Measurements from ENCODE around the gene CASKIN1.
"Not testable (repeated sequence)": the region's sequence is repeated elsewhere in the genome, so short reads cannot be mapped to it uniquely, and the experiment has no call there.

Gene CASKIN1, protein sequence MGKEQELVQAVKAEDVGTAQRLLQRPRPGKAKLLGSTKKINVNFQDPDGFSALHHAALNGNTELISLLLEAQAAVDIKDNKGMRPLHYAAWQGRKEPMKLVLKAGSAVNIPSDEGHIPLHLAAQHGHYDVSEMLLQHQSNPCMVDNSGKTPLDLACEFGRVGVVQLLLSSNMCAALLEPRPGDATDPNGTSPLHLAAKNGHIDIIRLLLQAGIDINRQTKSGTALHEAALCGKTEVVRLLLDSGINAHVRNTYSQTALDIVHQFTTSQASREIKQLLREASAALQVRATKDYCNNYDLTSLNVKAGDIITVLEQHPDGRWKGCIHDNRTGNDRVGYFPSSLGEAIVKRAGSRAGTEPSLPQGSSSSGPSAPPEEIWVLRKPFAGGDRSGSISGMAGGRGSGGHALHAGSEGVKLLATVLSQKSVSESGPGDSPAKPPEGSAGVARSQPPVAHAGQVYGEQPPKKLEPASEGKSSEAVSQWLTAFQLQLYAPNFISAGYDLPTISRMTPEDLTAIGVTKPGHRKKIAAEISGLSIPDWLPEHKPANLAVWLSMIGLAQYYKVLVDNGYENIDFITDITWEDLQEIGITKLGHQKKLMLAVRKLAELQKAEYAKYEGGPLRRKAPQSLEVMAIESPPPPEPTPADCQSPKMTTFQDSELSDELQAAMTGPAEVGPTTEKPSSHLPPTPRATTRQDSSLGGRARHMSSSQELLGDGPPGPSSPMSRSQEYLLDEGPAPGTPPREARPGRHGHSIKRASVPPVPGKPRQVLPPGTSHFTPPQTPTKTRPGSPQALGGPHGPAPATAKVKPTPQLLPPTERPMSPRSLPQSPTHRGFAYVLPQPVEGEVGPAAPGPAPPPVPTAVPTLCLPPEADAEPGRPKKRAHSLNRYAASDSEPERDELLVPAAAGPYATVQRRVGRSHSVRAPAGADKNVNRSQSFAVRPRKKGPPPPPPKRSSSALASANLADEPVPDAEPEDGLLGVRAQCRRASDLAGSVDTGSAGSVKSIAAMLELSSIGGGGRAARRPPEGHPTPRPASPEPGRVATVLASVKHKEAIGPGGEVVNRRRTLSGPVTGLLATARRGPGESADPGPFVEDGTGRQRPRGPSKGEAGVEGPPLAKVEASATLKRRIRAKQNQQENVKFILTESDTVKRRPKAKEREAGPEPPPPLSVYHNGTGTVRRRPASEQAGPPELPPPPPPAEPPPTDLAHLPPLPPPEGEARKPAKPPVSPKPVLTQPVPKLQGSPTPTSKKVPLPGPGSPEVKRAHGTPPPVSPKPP (N-terminal part only)

GRCh38 chr16:2196162-2196980 is at the start of gene CASKIN1:
TSS of gene CASKIN1 (minus strand) at chr16:2196605. CDS start at chr16:2196432, 173 bp downstream.
- DNase-seq (ENCODE audit: low read depth in 2 of 2): no peak

DNA sequence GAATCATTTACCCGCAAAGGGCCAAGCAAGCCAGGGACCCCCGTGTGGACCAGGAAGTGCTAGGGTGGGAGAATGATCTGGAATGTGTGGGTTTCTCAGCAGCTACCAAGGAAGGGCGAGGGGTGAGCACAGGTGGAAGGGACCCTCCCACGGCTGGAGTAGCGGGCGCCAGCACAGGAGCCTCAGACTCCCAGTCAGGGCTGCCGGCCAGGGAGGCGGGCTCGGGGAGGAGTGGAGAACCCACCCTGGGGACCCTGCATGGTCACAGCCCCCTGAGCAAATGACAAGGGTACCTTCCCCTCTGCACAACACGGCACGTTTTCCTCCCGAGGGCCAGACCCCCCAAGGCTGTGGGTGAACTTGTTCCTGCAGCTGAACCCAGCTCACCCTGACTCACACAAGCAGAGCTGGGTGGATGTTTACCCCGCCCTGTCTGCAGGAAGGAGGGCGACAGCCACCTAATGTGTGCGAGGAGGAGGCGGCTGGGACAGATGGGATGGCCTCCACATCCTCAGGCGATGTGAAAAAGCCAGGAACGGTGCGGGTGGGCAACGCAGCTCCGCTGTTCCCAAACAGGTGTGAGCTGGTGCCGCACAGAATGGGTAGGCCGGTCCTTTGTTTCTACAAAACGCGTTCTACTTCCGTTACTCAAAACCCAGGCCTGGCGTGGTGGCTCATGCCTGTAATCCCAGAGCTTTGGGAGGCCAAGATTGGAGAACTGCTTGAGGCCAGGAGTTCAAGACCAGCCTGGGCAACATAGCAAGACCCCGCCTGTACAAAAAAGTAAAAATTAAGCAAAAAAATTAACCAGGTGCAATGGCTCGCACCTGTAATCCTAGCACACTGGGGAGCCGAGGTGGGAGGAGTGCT is 48.8 kb upstream of the CASKIN1 start:
- no peak for DNase-seq (ENCODE audit: low read depth in 2 of 2)

- DNase-seq (ENCODE audit: low read depth in 2 of 2): no peak
Observed at GRCh38 chr16:2244301-2244700, 47.9 kb upstream of the CASKIN1 start.

- DNase-seq (ENCODE audit: low read depth in 2 of 2): no peak
Observed at GRCh38 chr16:2243781-2244180, 47.4 kb upstream of the CASKIN1 start.

DNA sequence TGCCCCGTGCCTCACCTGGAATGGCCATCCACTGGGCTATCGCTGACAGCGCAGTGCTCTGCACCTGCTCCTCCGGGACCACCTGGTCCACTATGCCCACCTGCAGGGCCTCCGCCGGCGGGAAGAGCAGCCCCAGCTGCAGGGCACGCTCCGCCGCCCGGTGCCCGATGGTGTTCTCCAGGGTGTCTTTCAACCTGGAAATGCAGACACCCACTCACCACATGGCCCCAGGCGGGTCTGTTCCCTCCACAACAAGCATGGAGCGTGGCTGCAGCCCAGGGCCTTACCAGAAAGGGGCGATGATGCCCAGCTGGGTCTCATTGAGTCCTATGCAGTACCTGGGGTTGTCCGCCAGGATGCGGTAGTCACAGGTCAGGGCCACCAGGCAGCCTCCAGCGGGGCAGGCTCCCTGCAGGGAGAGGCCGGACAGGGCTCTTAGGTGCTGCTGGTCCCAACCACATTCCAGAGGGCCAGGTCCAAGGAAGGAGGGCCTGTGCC is 46.7 kb upstream of the CASKIN1 start:
- DNase-seq (ENCODE audit: low read depth in 2 of 2): no peak

DNA sequence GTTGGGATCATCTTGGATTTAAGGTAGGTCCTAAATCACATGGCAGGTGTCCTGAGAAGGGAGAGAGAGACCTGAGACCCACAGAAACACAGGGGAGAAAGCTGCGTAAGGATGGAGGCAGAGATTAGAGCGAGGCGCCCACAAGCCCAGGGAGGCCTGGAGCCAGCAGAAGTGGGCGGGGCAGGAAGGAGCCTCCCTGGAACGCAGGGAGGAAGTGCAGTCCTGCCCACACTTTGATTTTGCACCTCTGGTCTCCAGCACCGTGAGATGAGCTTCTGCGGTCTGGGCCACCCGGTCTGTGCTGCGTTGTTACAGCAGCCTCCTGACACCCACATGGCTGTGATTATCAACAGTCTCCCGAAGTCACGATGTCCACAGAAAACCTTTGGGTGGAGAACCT is 46.2 kb upstream of the CASKIN1 start:
- DNase-seq (ENCODE audit: low read depth in 2 of 2): no peak

- DNase-seq (ENCODE audit: low read depth in 2 of 2): not testable (repeated sequence)
Observed at GRCh38 chr16:2240331-2240730, 43.9 kb upstream of the CASKIN1 start.

DNA sequence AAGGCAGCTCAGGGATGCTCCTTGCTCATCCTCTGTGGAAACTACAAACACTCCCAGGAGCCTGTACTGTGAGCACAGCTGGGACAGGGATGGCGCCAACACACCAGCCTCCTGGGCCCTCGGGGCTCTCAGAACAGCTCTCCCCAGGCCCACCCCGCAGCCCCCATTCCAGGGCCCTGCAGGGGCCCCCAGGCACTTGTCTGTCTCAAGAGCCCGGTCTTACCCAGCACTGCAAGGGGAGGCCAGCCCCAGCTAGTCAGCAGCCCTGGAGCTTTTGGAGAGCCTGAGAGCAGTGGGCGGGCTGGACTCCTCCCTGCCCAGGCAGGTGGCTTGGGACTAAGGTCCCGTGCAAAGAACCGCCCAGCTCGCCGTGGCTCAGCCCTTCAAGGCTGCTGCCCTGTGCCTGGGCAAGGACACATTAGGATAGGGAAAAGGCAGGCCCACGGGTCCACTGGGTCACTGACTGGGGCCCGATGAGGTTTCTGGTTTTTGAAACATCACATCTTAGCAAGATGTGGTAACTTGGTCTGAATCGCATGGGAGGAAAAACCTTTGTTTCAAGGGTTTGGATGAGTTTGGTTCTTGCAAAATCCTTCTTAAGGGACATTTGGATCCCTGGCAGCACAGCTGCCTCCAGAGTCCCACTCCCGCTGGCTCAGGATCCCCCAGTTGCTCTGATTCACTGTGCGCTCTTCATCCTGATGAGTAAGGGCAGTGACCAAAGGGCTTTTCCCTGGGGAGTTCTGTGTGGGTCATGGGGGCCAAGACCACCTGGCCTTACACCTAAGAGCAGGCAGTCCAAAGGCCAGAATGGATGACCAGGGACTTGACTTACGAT is 42.7 kb upstream of the CASKIN1 start:
- DNase-seq (ENCODE audit: low read depth in 2 of 2): no peak

DNA sequence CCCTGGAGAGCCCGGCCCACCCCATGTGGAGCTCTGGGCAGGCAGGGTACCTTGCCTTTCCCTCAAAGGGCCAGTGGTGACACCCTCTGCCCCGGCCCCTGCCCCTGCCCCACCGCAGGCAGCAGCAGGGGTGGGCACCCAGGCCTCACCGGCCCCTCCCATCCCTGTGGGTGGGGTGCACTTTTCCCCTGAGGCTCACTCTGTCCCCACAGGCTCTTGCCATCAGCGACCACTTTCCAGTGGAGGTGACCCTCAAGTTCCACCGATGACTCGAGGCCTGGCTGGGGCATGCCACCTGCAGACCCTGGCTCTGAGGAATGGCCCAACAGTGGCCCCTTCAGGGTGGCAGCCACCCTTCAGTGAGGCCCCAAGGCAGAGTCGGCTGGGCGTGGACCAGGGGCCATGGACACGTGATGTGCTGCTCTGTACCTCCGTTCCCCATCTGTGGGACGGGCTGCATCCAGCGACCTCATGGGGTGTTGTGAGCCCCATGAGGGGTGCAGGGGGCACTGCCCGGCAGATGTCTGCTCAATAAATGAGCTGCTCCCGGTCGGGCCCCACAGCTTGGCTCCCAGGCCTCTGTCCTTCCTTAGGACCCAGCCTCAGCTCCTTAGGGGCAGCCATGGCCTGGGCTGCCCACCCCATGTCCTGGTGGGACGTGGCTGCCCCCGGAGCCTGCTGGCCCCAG is 41.9 kb upstream of the CASKIN1 start:
- DNase-seq (ENCODE audit: low read depth in 2 of 2): no peak

DNA sequence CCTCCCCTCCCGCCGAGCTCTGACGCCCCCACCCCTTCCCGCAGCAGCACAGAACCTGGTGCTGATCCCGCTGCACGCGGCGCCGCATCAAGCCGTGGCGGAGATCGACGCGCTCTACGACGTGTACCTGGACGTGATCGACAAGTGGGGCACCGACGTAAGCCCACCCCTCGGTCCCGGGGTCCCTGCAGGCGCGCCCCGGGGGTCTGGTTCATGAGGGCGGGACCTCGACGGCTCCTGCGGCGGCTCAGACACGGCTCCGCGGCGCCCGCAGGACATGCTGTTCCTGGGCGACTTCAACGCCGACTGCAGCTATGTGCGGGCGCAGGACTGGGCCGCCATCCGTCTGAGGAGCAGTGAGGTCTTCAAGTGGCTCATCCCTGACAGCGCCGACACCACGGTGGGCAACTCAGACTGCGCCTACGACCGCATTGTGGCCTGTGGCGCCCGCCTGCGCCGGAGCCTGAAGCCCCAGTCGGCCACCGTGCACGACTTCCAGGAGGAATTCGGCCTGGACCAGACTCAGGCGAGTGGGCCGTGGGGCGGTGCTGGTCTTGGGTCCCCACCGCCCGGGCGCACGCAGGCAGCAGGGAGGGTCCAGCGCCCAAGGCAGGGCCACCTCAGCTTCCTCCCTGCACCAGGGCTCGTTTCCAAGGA is 41.2 kb upstream of the CASKIN1 start:
- no peak for DNase-seq (ENCODE audit: low read depth in 2 of 2)

GRCh38 chr16:2237102-2237482 is 40.7 kb upstream of the CASKIN1 start:
- no peak for DNase-seq (ENCODE audit: low read depth in 2 of 2)

GRCh38 chr16:2236337-2237101 is 40.1 kb upstream of the CASKIN1 start, which contains the start of gene DNASE1L2:
TSS of gene DNASE1L2 (plus strand) at chr16:2236444. CDS start at chr16:2236817, 373 bp downstream.
- no peak for DNase-seq (ENCODE audit: low read depth in 2 of 2)

GRCh38 chr16:2235695-2236336 is 39.4 kb upstream of the CASKIN1 start:
- no peak for DNase-seq (ENCODE audit: low read depth in 2 of 2)

GRCh38 chr16:2235234-2235651 is 38.8 kb upstream of the CASKIN1 start:
- DNase-seq (ENCODE audit: low read depth in 2 of 2): no peak

DNA sequence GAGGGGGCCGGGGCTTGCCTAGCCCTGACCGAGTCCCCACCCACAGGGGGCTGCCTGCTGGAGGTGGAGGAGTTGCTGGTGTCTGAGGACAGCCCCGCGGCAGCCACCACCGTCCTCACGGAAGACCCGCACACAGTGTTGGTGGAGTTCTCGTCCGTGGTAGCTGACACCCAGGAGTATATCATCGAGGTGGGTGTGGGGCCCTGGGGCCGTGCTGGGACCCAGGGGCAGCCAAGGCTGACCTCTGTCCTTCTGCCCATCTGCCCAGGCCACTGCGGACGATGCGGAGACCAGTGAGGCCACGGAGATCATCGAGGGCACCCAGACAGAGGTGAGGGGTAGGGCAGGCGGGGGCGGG is 38.4 kb upstream of the CASKIN1 start:
- no peak for DNase-seq (ENCODE audit: low read depth in 2 of 2)
